ENCODE results near the gene LGALS3.
"Not testable (repeated sequence)": the region's sequence is repeated elsewhere in the genome, so short reads cannot be mapped to it uniquely, and the experiment has no call there.

The LGALS3 gene

DNA sequence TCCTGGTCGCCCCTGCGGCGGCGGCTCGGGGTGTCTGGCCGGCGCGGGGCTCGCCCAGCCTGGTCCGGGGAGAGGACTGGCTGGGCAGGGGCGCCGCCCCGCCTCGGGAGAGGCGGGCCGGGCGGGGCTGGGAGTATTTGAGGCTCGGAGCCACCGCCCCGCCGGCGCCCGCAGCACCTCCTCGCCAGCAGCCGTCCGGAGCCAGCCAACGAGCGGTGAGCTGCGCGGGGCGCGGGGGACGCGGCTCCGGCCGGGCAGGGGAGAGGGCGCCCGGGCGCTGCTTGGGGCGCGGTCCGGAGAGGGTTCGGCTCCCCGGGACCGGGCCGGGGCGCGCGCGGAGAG, at the start of gene LGALS3:
Gene LGALS3 (plus strand): TSS at position 167 of the 342 bp plus-strand sequence. CDS start 8,122 bp downstream, outside the sequence.
- DNase-seq (ENCODE audit: low read depth): no peak

DNA sequence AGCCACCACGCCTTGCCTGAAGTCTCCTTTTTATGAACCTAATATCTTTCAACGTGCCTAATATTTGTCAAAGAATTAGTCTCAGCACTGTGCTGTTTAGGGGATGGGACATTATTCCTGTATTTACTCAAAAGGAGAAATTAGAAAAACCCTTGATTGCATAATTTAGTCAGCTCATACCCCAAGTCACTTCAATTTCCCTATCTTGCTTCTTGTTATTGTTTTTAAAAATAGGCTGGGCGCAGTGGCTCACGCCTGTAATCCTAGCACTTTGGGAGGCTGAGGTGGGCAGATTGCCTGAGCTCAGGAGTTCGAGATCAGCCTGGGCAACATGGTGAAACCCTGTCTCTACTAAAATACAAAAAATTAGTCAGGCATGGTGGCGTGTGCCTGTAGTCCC, 49.1 kb upstream of the LGALS3 start:
- not testable (repeated sequence) for DNase-seq (ENCODE audit: low read depth)

DNA sequence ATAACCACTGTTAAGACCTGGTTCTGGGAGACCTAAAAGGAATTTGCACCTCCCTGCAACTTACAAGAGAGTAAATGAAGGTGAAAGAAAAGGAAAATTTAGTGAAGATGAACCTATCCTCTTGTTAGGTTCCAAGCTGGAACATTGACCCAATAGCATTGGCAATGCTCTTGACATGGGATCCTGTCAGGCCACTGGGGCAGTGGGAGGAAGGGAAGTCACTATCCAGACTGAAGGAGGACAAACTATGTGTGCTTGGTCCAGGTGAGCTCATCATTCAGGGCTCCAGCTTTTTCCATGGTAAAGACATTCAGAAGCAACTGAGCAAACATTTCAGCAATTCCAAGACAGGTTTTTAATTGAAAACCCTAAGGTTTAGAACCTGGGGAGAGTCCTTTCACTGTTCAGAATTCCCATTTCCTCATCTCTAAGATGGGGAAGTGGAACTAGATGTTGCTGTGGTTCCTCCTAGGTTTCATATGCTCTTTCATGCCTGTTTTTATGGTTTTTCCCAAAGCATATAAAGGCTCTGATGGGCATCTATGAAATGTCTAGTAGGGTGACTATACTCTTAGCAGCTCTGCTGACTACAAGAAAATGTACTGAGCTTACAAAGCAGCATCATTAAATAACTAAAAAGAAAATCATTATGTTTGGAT, 44.5 kb upstream of the LGALS3 start:
- DNase-seq (ENCODE audit: low read depth): no peak

DNA sequence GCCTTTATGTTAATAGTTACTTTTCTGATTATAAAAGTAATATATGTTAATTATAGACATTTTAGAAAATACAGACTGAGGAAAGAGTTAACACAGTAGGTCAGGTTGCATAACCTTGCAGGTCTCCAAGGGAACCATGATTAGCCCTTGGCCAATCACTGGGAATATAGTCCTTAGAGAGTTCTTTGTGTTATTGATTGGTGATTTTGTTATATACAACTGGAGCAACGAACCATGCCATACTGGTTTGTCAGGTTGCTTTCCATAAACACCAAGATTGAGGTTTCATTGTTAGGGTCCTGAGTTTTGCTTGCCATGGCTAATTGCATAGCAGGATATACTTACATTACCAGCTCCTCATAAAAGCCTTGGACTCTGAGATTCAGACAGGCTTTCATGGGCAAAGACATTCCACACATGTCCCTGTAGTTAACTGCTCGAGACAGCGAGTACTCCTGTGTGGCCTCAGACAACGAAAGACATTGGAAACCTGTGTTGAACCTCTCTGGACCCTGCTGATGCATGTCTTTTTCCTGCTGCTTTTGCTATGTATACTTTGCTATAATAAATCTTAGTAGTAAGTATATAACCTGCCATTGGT, 43.9 kb upstream of the LGALS3 start:
- DNase-seq (ENCODE audit: low read depth): no peak

DNA sequence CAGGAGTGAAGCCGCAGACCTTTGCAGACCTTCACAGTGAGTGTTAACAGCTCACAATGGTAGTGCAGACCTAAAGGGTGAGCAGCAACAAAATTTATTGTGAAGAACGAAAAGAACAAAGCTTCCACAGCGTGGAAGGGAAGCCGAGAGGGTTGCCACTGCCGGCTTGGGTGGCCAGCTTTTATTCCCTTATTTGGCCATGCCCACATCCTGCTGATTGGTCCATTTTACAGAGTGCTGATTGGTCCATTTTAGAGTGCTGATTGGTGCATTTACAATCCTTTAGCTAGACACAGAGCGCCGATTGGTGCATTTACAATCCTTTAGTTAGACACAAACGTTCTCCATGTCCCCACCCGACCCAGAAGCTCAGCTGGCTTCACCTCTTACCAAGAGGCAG, 42.1 kb upstream of the LGALS3 start:
- no peak for DNase-seq (ENCODE audit: low read depth)

DNA sequence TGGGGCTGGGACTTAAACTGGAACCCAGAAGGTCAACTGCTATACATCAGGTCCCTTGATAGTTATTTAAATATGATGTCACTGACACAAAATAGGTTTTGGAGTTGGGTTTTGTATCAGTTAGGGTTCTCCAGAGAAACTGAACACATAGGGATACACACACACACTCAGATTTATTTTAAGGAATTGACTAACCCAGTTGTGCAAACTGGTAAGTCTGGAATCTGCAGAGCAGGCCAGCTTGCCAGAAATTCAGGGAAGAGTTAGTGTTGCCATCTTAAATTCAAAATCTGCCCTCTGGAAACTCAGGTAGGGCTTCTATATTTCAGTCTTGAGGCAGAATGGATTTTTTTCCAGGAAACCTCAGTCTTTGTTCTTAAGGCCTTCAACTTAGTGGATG, 40.7 kb upstream of the LGALS3 start:
- no peak for DNase-seq (ENCODE audit: low read depth)

DNA sequence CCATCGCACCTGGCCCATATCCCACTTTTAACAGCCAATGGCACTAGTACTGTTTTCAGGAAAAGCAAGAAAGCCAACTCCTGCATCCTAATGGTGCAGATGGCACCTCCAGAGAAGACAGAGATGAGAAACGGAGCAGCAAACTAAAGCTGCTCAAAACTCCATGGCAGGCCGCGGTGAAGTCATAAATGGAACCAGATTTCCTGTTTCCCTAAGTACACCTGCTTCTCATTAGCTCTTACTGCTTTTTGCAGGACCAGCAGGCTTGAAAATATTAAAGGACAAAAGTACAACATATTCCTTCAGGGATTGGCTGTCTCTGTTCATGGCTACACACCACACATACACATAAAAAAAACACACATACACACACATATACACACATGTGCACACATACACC, 36.7 kb upstream of the LGALS3 start:
- no peak for DNase-seq (ENCODE audit: low read depth)

DNA sequence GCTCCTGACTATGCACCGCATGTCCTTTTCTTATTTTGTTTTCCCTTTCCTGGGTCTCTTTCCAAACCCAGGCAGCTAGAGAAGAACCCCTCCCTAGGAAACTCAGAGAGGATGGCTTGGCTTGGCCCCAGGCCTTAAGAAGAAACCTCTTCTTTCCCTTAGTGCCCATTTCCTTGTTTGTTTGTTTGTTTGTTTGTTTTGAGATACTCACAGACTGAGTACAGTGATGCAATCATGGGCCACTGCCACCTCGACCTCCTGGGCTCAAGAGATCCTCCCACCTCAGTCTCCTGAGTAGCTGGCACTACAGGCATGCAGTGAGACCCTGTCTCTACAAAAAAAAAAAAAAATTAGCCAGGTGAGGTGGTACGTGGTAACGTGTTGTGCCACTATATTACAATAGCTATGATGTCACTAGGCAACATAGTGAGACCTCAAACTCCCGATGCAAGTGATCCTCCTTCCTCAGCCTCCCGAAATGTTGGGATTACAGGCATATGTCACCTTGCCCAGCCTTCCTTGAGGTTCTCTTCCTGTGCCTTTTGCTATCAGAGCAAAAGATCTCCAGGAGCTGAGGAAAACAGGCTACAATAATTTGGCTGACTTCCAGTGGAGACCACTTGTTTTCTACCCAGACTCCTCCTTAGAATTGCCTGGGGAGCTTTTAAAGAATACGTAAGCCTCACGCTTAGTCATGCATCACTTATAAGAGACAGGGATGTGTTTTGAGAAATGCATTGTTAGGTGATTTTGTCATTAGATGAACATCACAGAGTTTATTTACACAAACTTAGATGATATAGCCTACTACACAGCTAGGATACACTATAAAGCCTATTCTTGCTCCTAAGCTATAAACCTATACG, 34.5 kb upstream of the LGALS3 start:
- DNase-seq (ENCODE audit: low read depth): no peak

DNA sequence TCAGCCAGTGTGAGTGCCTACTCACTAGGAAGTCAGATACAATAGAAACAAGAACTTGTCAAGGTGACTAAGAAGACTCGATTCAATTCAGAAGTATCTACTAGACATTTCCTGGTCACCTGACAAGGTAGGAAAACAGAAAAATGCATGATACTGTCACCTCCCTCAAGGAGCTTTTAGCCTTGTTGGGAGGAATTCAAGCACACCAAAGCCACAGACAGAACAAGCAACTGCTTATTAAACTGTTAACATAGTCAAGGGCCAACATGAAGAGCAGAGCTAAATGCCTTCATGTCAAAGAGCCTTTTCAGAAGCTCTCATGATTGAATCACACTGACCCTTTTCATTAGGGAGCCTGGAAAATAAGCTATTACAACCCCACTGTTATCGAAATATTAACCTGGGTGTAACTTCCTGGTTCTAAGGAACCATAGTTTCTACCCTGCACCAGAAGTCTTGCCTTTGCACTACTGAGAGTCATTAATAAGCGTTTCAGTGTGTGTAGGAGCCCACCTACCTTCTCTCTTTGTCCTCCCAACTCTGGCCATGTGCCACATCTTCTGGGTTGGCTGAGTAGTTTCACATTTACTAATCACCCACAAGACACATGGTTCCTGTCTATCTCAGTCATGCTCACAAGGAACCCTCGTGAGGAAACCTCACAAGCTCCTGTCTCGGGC, 31.0 kb upstream of the LGALS3 start:
- DNase-seq (ENCODE audit: low read depth): no peak

DNA sequence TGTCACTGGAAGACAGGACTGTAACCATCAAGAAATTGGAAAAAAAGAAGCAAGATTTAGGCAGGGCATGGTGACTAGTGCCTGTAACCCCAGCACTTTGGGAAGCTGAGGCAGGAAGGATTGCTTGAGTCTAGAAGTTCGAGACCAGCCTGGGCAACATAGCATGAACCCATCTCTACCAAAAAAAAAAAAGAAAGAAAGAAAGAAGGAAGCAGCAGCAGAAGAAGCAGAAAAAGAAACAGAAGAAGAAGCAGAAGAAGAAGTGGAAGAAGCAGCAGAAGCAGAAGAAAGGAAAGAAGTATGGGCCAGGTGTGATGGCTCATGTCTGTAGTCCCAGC, 30.5 kb upstream of the LGALS3 start:
- no peak for DNase-seq (ENCODE audit: low read depth)

DNA sequence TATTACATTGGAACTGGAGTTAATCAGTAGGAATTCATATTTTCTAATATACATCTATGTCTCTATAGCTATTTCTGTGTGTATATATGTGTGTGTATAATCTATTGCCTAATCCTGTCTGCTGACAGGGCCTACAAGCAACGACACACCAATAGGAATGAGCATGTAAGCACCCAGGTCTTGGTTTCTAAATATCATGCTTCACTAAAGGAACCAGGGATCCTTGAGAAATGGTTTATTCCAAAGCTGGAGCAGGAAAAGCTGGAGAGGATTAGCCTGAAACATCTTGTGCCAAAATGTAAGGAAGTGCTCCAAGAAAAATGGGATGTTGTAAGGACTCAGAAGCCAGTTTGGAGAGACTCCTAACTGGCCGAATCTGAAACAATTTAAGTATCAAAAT, 29.3 kb upstream of the LGALS3 start:
- DNase-seq (ENCODE audit: low read depth): no peak

DNA sequence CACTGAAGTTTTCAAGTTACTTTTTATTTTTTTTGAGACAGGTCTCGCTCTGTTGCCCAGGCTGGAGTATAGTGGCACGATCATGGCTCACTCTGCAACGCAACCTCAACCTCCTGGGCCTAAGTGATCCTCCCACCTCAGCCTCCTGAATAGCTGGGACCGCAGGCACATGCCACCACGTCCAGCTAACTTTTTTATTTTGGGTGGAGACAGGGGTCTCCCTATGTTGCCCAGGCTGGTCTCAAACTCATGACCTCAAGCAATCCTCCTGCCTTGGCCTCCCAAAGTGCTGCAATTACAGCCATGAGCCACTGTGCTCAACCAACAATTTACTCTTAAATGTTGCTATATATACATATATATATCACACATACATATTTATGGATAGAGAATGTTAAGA, 27.4 kb upstream of the LGALS3 start:
- no peak for DNase-seq (ENCODE audit: low read depth)

DNA sequence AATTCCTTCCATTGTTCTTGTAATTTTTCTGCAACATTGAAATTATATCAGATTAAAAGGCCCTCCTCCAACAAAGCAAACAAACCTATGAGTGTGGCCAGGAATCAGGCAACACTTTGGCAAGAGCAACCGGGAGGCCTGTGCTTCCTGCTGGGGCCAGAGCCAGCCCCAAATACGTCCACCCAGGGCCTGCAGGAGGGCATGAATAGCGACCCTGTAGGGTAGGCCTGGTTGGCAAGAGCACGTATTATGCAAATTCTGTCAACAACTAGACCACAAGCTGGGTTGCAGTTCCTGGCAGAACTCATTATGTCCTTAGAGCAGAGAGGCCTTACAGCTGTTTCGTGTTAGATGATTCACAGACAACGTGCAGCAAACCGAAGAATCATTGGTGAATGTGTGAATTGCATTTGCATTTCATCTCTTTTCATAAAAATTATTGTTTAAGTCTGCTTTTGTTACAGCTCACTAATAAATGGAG, 26.9 kb upstream of the LGALS3 start:
- no peak for DNase-seq (ENCODE audit: low read depth)

DNA sequence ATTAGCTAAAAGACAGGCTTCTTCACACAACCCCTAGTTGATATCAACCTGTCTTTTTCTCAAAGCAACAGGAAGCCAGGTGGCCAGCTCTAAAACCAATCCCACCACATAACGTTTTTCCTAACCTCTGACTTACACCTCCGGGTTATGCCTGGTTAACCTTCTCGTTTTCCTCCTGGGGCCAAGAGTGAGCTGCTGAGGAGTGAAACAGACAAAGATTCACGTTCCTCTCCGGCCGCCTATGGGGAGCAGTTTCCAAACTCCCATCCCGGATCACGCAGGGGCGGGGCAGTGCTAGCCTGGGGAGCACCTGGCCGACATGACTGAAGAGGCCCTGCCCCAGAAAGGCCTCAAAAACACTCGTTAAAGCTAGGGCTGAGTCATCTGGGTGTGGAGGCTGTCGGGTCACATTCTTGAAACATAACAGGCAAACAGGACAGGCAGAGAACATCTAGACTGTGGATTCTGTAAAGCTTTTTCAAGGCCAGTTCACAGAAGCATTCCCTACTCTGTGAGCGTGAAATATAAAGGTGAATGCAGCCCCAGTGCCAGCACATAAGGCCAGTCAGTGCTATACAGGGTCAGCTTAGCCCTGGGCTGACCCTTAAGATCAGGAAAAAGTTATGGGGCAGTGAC, 25.9 kb upstream of the LGALS3 start:
- no peak for DNase-seq (ENCODE audit: low read depth)

DNA sequence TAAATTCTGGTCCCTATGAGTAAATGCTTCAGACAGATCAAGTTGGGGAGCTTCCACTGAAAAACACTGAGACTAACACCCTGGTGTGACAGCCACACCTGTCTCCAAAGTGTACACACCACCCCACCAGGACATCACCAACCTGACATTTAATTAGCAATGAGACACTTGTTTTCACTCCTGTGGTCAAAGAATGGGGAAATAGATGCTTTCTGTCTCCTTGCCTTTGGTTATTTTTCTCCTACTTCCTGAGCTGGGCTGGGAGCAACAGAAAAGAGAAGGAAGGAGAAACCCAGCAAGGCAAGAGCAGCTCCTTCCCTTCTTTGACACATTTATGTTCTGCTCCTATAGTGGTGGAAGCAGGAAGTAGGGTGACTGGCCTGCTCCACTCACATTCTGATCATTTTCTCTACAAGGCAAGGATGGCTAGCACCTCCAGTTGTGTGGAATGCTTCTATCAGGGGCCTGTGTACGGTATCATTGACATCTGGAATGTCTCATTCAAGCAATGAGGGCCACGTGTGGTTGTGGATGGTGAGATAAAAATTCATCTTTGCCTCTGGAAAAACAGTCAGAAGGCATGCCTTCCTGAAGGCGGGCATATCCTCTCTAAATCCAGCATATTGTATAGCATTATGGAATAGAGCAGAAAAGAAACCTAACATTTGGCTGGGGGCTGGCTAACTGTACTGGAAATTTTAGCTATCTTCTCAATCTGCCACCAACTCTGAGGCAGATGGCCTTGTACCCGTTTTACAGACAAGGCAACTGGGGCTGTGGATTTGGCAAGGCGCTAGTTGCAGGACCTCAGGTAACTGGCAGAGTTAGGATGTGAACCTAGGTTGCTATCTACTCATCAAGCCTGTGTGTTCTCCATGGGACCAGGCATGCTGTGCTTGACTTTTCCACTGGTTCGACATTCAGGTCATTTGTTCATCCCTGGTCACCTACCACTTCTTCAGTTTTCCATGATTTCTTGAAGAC, 24.8 kb upstream of the LGALS3 start:
- no peak for DNase-seq (ENCODE audit: low read depth)

DNA sequence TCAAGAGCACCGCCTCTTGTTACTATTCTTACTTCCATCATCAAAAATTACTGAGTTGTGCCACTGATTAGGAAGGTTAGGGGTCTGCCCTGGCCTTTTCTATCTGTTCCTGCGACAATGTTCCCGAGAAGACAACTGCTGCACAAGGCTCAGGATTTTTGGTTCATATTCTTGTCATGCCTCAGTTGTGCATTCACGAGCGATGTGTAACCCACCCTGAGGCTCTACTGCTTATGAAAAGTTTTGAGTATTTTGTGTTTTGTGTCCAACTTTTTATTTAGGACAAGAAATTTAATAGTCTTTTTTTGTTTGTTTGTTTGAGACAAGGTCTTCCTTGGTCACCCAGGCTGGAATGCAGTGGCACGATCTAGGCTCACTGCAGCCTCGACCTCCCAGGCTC, 23.1 kb upstream of the LGALS3 start:
- DNase-seq (ENCODE audit: low read depth): no peak

DNA sequence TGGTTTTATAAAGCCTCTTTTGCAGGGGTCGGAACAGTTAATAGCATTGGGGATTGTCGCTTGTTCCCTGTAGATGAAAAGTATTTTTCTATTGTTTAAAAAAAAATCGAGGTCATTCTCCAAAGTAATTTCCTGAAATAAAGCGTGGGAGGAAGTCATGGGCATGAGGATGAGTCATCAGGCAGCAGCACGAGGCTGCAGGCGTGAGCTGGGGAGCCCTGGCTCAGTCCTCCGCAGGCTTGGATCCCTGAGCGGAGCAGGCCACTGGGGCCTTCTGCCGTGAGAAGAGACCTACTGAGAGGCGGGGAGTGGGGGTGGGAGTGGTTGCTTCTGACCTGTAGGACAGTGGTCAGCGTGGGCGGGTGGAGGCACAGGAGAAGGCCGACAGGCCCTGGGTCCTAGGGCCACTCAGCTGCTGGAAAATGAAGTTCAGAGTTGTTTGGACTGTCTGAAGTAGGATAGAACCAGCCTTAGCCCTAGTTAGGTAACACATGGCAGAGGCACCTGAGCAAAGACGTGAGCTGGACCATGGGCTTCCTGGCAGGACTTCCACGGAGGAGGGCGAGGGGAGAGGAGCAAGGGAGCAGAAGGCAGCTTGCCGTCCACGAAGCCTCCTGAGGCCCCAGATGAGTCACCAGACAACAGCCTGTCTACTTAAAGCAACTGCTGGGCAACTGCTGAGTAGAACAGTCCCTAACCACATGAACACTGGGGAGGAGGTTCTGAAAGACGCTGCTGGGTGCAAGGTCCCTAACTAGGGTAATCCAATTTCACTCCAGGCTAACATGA, 21.1 kb upstream of the LGALS3 start:
- no peak for DNase-seq (ENCODE audit: low read depth)

DNA sequence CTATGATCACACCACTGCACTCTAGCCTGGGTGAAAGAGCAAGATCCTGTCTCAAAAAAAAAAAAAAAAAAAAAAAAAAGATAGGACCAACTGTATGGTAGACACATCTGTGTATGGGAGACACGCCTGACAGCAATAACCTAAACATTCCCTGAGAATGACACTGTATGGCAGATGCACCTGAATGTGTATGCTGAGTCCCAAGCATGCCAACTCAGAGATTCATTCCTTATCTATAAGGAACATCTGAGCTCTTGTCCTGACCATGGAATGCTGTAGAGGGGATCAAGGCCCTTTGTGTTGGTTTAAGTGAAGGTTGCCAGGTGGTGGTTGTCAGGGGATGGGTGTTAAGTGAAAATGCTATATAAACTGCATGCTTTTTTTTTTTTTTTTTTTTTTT, 19.2 kb upstream of the LGALS3 start:
- DNase-seq (ENCODE audit: low read depth): no peak

DNA sequence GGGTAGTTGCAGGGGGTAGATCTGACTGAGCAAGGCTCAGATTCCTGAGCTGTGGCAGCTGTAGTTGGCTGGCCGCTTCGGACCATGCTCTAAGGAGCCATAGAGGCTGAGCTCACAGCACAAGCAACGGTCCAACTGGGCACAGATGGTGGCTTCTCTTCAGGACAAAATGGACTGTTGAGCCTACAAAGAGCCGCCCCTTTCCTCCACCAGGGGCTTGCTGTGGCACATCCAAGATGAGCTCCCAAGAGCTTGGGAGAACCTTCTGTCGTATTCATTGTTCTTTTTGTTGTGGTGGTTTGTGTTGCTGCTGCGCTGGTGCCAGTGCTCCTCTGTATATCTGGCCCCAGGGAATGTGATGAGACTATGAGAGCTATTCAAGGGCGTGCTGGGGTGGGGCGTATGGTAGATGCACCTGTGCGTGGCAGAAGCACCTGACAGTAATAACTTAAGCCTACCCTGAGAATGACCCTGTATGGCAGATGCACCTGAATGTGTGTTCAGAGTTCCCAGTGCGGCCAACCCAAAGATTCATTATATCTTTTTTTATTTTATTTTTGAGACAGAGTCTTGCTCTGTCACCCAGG, 17.8 kb upstream of the LGALS3 start:
- DNase-seq (ENCODE audit: low read depth): no peak

DNA sequence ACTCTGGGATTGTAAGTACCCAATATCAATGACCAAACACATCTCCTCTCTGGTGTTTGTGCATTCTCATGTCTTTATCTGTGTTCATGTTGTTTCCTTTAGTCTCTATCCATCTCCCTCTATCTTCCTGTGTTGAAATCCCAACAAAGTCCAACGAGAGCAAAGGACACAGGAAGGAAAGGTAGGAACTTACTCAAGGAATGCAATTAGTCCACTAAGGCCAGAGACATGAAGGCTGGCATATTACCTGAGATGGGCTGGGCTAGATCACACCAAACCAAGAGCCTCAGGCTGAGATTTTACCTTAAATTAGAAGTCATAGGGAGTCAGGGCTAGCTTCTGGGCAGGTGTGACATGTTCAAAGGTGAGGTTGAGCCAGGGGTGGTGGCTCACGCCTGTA, 14.3 kb upstream of the LGALS3 start:
- no peak for DNase-seq (ENCODE audit: low read depth)
